BLaER1 (cell line): ENCODE data around the gene ZNF77.

Experiments
- H3K27ac ChIP-seq: shearing (Covaris generic); formaldehyde crosslinking; 2 replicates; pipeline ENCODE4 v1.8.1; 2022
- H3K27me3 ChIP-seq: shearing (Covaris generic); formaldehyde crosslinking; 2 replicates; pipeline ENCODE4 v1.8.1; 2022
- H3K36me3 ChIP-seq: shearing (Covaris generic); formaldehyde crosslinking; 2 replicates; pipeline ENCODE4 v1.8.1; 2022
- H3K4me1 ChIP-seq: shearing (Covaris generic); formaldehyde crosslinking; 2 replicates; pipeline ENCODE4 v1.8.1; 2022
- H3K4me2 ChIP-seq: shearing (Covaris generic); formaldehyde crosslinking; 2 replicates; pipeline ENCODE4 v1.8.1; 2022
- H3K4me3 ChIP-seq: shearing (Covaris generic); formaldehyde crosslinking; 2 replicates; pipeline ENCODE4 v1.8.1; 2022
- H3K9ac ChIP-seq: shearing (Covaris generic); formaldehyde crosslinking; 2 replicates; pipeline ENCODE4 v1.8.1; 2022
- H3K9me3 ChIP-seq: shearing (Covaris generic); formaldehyde crosslinking; 2 replicates; pipeline ENCODE4 v1.8.1; 2022
- H4K20me1 ChIP-seq: shearing (Covaris generic); formaldehyde crosslinking; 2 replicates; pipeline ENCODE4 v1.8.1; 2022
- Cebpa-rat ChIP-seq: shearing (Covaris generic); IDR thresholded peaks from 2 replicates; pipeline ENCODE4 v1.8.1; 2022

The ZNF77 gene

DNA sequence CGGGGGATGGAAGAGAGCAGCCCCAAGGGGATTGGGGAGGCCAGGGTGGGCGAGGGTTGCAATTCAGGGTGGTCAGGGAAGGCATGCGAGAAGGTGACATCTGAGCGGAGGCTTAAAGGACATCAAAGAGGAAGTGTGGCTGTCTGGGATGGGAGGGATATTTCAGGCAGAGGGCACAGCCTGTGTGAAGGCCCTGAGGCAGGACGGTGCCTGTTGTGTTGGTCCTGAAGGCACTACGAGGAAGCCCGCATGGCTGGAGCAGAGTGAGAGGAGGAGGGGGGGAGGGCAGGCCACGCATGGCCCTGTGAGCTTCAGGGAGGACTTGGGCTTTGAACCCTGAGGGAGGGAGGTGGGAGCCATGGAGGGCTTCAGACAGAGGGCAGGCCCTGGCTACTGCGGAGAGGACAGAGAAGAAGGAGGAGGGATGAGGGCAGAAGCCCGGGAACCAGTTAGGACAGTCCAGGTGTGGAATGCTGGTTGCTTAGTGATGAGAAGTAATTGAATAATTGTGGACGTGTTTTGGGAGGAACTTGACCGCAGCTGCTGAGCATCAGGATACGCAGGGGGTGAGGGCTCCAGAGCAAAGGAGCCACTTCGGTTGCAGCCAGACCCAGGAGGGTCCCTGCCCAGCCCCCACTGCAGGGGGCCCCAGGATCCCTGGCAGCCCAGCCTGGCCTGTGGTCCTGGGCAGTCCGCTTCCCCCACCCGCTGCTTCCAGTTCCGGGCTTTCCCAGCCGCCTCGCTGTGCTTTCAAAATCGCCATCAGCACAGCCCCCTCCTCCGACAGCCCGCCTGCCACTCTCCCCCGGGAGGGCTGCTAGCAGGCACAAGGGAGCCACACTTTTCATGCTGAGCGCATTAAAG, 38.8 kb upstream of the ZNF77 start:
- peak overlapping the region; percentile 50 for H3K4me3 ChIP-seq
- no peaks in the 10 kb centered on the region for H4K20me1 ChIP-seq
- peak overlapping the region; percentile 95 for H3K4me2 ChIP-seq
- no peaks in the 10 kb centered on the region for H3K9me3 ChIP-seq
- peaks cover 95% of the 10 kb centered on the region for H3K4me1 ChIP-seq
- no peaks in the 10 kb centered on the region for H3K36me3 ChIP-seq
- H3K27ac ChIP-seq, result peak overlapping the region; percentile 81
- no peaks in the 10 kb centered on the region for H3K27me3 ChIP-seq
- peak overlapping the region; percentile 65; the same call in 1 of the 2 replicates for H3K9ac ChIP-seq
- TF ChIP-seq Cebpa-rat, result peak; percentile 42; the same call in 1 of the 2 replicates

DNA sequence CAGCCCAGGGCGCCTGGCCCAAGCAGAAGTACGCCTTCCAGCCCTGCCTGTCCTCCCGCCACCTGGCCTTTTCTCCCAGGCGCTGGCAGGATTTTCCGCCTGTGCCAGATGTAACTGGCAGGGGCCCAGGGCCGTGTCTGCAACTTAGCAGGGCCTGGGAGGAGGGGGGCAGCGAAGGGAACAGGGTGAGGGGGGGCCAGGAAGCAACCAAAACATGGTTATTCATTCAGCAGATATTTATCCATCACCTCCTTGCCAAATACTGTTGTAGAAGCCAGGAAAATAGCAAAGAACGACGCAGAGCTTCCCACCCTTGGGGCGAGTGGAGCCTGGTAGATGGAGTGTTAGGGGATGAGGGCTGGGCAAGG, 38.2 kb upstream of the ZNF77 start:
- H3K9ac ChIP-seq, result peak overlapping the region; percentile 65
- H3K9me3 ChIP-seq, result no peaks in the 10 kb centered on the region
- TF ChIP-seq Cebpa-rat, result no peak
- peak overlapping the region; percentile 38; the same call in 1 of the 2 replicates for H3K4me3 ChIP-seq
- no peaks in the 10 kb centered on the region for H3K27me3 ChIP-seq
- peaks cover 96% of the 10 kb centered on the region for H3K4me1 ChIP-seq
- peak overlapping the region; percentile 95 for H3K4me2 ChIP-seq
- H4K20me1 ChIP-seq, result no peaks in the 10 kb centered on the region
- H3K36me3 ChIP-seq, result no peaks in the 10 kb centered on the region
- H3K27ac ChIP-seq, result peak overlapping the region; percentile 81

- TF ChIP-seq Cebpa-rat, result no peak
- Histone ChIP-seq H3K36me3 (no peaks in the 10 kb centered on the region), H3K4me1 (peaks cover 96% of the 10 kb centered on the region), H3K27me3 (no peaks in the 10 kb centered on the region), H3K4me3 (peak overlapping the region; percentile 38; the same call in 1 of the 2 replicates), H3K9me3 (no peaks in the 10 kb centered on the region), H3K9ac (peak overlapping the region; percentile 65), H3K27ac (peak overlapping the region; percentile 81), H3K4me2 (peak overlapping the region; percentile 95), H4K20me1 (no peaks in the 10 kb centered on the region)
Measured at GRCh38 chr19:2982561-2982960, 37.8 kb upstream of the ZNF77 start.

DNA sequence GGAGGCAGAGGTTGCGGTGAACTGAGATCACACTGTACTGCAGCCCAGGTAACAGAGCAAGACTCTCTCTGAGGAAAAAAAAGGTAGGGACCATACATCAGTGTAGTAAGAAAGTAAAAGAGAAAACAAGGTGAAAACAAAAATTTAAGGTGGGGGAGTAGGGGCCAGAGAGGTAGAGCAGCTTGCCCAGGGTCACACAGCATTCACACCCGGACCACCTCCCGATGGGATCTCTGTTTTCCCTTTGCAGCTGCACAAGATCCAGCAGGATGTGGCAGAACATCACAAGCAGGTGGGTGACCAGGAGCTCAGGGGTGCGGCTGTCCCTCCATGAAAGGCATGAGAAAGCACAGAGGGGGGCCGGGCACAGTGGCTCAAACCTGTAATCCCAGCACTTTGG, 37.1 kb upstream of the ZNF77 start:
- Histone ChIP-seq H3K4me2 (peak overlapping the region; percentile 95), H3K4me3 (no peak overlapping the region), H3K27me3 (no peaks in the 10 kb centered on the region), H3K9me3 (no peaks in the 10 kb centered on the region), H3K9ac (no peak overlapping the region), H3K27ac (peak overlapping the region; percentile 59), H3K4me1 (peaks cover 92% of the 10 kb centered on the region), H4K20me1 (no peaks in the 10 kb centered on the region), H3K36me3 (no peaks in the 10 kb centered on the region)
- TF ChIP-seq Cebpa-rat, result no peak

- Histone ChIP-seq H3K4me1 (peaks cover 91% of the 10 kb centered on the region), H3K9me3 (no peaks in the 10 kb centered on the region)
Measured at GRCh38 chr19:2978772-2979171, 34.0 kb upstream of the ZNF77 start.

GRCh38 chr19:2978166-2978767, 33.5 kb upstream of the ZNF77 start:
- peak overlapping the region; percentile 82 for H3K4me2 ChIP-seq
- peak overlapping the region; percentile 57; the same call in 1 of the 2 replicates for H3K9ac ChIP-seq
- TF ChIP-seq Cebpa-rat, result no peak
- no peaks in the 10 kb centered on the region for H3K9me3 ChIP-seq
- H3K36me3 ChIP-seq, result no peaks in the 10 kb centered on the region
- H3K4me3 ChIP-seq, result peak overlapping the region; percentile 65
- no peaks in the 10 kb centered on the region for H4K20me1 ChIP-seq
- H3K27ac ChIP-seq, result peak overlapping the region; percentile 54
- H3K4me1 ChIP-seq, result peaks cover 91% of the 10 kb centered on the region
- H3K27me3 ChIP-seq, result no peaks in the 10 kb centered on the region

More at GRCh38 chr19:2978772-2979171, 34.0 kb upstream of the ZNF77 start:
- Histone ChIP-seq H3K9ac (no peak overlapping the region), H3K4me3 (no peak overlapping the region), H4K20me1 (no peaks in the 10 kb centered on the region), H3K27ac (no peak overlapping the region), H3K36me3 (no peaks in the 10 kb centered on the region), H3K27me3 (no peaks in the 10 kb centered on the region), H3K4me2 (peak overlapping the region; percentile 82; the same call in 1 of the 2 replicates)
- TF ChIP-seq Cebpa-rat, result no peak

GRCh38 chr19:2977746-2978138, 33.0 kb upstream of the ZNF77 start:
- Histone ChIP-seq H3K36me3 (no peaks in the 10 kb centered on the region), H3K9me3 (no peaks in the 10 kb centered on the region), H3K9ac (peak overlapping the region; percentile 57; the same call in 1 of the 2 replicates), H3K27ac (peak overlapping the region; percentile 54), H4K20me1 (no peaks in the 10 kb centered on the region), H3K4me1 (peaks cover 91% of the 10 kb centered on the region), H3K4me2 (peak overlapping the region; percentile 82), H3K4me3 (peak overlapping the region; percentile 65), H3K27me3 (no peaks in the 10 kb centered on the region)
- no peak for TF ChIP-seq Cebpa-rat

GRCh38 chr19:2977001-2977745, 32.4 kb upstream of the ZNF77 start, which contains the start of gene TLE6:
TLE6 (plus strand) TSS chr19:2977564; CDS start chr19:2978234, 670 bp downstream.
- no peaks in the 10 kb centered on the region for H3K27me3 ChIP-seq
- H3K4me1 ChIP-seq, result peaks cover 91% of the 10 kb centered on the region
- H3K4me2 ChIP-seq, result peak within 1 kb of the TSS; percentile 94
- no peaks in the 10 kb centered on the region for H3K36me3 ChIP-seq
- H3K27ac ChIP-seq, result peak within 1 kb of the TSS; percentile 54
- no peaks in the 10 kb centered on the region for H4K20me1 ChIP-seq
- H3K9me3 ChIP-seq, result no peaks in the 10 kb centered on the region
- TF ChIP-seq Cebpa-rat, result no peak
- H3K9ac ChIP-seq, result peak within 1 kb of the TSS; percentile 57
- peak within 1 kb of the TSS; percentile 65 for H3K4me3 ChIP-seq

DNA sequence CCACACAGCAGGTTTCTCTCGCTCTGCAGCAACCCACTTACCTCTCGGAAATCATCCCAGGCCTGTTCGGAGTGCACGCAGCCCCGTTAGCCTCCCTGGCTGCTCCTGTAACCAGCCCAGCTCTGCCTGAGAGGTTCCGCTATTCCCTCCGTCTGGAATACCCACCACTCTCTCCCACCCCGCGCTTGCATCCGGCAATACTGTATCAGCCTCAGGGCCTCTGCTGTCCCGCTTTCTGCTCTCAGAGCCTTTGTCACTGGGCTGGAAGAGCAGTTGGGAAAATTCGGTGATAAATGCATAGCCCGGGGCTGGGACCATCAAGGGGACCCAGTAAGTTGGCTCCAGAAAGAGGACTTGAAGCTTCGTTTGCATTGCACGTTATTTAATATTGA, 31.8 kb upstream of the ZNF77 start:
- no peaks in the 10 kb centered on the region for H4K20me1 ChIP-seq
- peak overlapping the region; percentile 65 for H3K4me3 ChIP-seq
- H3K9me3 ChIP-seq, result no peaks in the 10 kb centered on the region
- peaks cover 91% of the 10 kb centered on the region for H3K4me1 ChIP-seq
- no peaks in the 10 kb centered on the region for H3K27me3 ChIP-seq
- no peaks in the 10 kb centered on the region for H3K36me3 ChIP-seq
- TF ChIP-seq Cebpa-rat, result no peak
- H3K9ac ChIP-seq, result peak overlapping the region; percentile 39; the same call in 1 of the 2 replicates
- peak overlapping the region; percentile 47 for H3K27ac ChIP-seq
- H3K4me2 ChIP-seq, result peak overlapping the region; percentile 94
